ENCODE results near the gene YIPF4.
"Not testable (repeated sequence)": the region's sequence is repeated elsewhere in the genome, so short reads cannot be mapped to it uniquely, and the experiment has no call there.

The YIPF4 gene

GRCh38 chr2:32360416-32360815 is 82.7 kb downstream of the YIPF4 start:
- DNase-seq = no peak
- in situ Hi-C loops (cut with MboI; ENCODE audit: low pct_unique_long_range_greater_than_20kb, low sequenced_read_pairs) = no loop called here

- in situ Hi-C loops (cut with MboI; ENCODE audit: low pct_unique_long_range_greater_than_20kb, low sequenced_read_pairs); DNase-seq: not testable (repeated sequence)
Measured at GRCh38 chr2:32362997-32363396, 85.3 kb downstream of the YIPF4 start.

- DNase-seq = no peak
- in situ Hi-C loops (cut with MboI; ENCODE audit: low pct_unique_long_range_greater_than_20kb, low sequenced_read_pairs) = no loop called here
Measured at GRCh38 chr2:32363597-32363996, 85.9 kb downstream of the YIPF4 start.

GRCh38 chr2:32364290-32364689 is 86.6 kb downstream of the YIPF4 start:
- in situ Hi-C loops (cut with MboI; ENCODE audit: low pct_unique_long_range_greater_than_20kb, low sequenced_read_pairs); DNase-seq: not testable (repeated sequence)

GRCh38 chr2:32365679-32366078 is 88.0 kb downstream of the YIPF4 start:
- in situ Hi-C loops (cut with MboI; ENCODE audit: low pct_unique_long_range_greater_than_20kb, low sequenced_read_pairs); DNase-seq: not testable (repeated sequence)
